Measurements from ENCODE around the gene CEP164. TPM values are rescaled to one million over a fixed set of nuclear protein-coding genes. Genes with fewer than 3 reads are reported as not detected.

CEP164 gene
- total and polyA plus RNA-seq, 2 experiments from 2014 or later: 13.9 to 23.8 TPM

GRCh38 chr11:117313828-117314768, 13.6 kb upstream of the CEP164 start:
- H3K79me2 ChIP-seq (replicated peaks; ENCODE audit: insufficient read depth): no peaks in the 10 kb centered on the region
- peak overlapping the region; percentile 79 for H3K4me2 ChIP-seq
- no peak for TF ChIP-seq ZNF331 (CRISPR knock-in tag; IDR thresholded peaks at IDR 0.05; ENCODE audit: low read depth)
- no peak for TF ChIP-seq NANOG (IDR thresholded peaks at IDR 0.05; ENCODE audit: borderline replicate concordance)
- TF ChIP-seq ZNF114 (CRISPR knock-in tag; IDR thresholded peaks at IDR 0.05): no peak
- TF ChIP-seq REST (IDR thresholded peaks at IDR 0.05; ENCODE audit: unreplicated experiment): no peak
- TF ChIP-seq EZH2 (IDR thresholded peaks at IDR 0.05; ENCODE audit: low read depth, unreplicated experiment): no peak
- no peak for TF ChIP-seq CTCF (conservative IDR thresholded peaks at IDR 0.05; ENCODE audit: low read depth in 2 of 2)
- TF ChIP-seq ZNF462 (CRISPR knock-in tag; IDR thresholded peaks at IDR 0.05): no peak
- no peak for TF ChIP-seq JUNB (IDR thresholded peaks at IDR 0.05; ENCODE audit: unreplicated experiment)
- TF ChIP-seq POLR2AphosphoS5 (IDR thresholded peaks at IDR 0.05; ENCODE audit: low read depth): no peak
- TF ChIP-seq ETS1 (IDR thresholded peaks at IDR 0.05): no peak
- TF ChIP-seq CREB1 (CRISPR knock-in tag; IDR thresholded peaks at IDR 0.05; ENCODE audit: low read depth): no peak
- TF ChIP-seq EZH2phosphoT487 (IDR thresholded peaks at IDR 0.05; ENCODE audit: unreplicated experiment): no peak
- TF ChIP-seq STAT1 (IDR thresholded peaks at IDR 0.05; ENCODE audit: unreplicated experiment): no peak
- no peaks in the 10 kb centered on the region for H3K27me3 ChIP-seq (ENCODE audit: insufficient read depth)
- ATAC-seq (no peak), DNase-seq (ENCODE audit: low spot score) (no peak)
- H3K4me1 Mint-ChIP-seq: peaks cover 16% of the 10 kb centered on the region
- no peak overlapping the region for H3K27ac Mint-ChIP-seq
- no peaks in the 10 kb centered on the region for H3F3A ChIP-seq (replicated peaks; ENCODE audit: low read depth)
- no peaks in the 10 kb centered on the region for H3K9me2 ChIP-seq (ENCODE audit: insufficient read depth)
- no peaks in the 10 kb centered on the region for H3K36me3 Mint-ChIP-seq (ENCODE audit: low read depth)
- H2AFZ ChIP-seq: no peak overlapping the region
- no peak overlapping the region for H3K27ac ChIP-seq (ENCODE audit: low read depth)
- H3K9me3 Mint-ChIP-seq: no peaks in the 10 kb centered on the region; the same call in 2 of the 3 replicates
- H3K36me3 ChIP-seq (ENCODE audit: insufficient read depth): no peaks in the 10 kb centered on the region
- H3K4me3 Mint-ChIP-seq: peak overlapping the region; percentile 70
- H4K20me1 ChIP-seq (replicated peaks; ENCODE audit: insufficient read depth): no peaks in the 10 kb centered on the region
- H3K27me3 Mint-ChIP-seq (ENCODE audit: insufficient read depth, low read depth, poor library complexity): peaks cover 15% of the 10 kb centered on the region
- H3K4me1 ChIP-seq (ENCODE audit: insufficient read depth): peaks cover 13% of the 10 kb centered on the region; the same call in 1 of the 2 replicates
- H3K4me3 ChIP-seq: peak overlapping the region; percentile 72; the same call in 1 of the 2 replicates
